ENCODE measurements around the gene RNF224.

RNF224 gene

DNA sequence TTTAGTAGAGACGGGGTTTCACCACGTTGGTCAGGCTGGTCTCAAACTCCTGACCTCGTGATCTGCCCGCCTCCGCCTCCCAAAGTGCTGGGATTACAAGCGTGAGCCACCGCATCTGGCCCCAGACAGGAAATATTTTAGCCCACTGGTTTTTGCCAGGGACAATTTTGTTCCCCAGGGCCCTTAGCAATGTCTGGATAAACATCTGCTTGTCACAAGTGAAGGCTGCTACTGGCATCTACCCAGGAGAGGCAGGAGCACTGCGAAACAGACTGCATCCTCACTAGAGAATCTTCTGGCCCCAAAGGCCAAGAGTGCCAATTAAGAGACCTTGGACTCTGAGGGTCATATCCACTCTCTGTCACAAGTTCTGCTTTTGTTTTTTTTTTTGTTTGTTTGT lies 24.3 kb upstream of the RNF224 start:
- H3K4me1 ChIP-seq (ENCODE audit: control insufficient read depth, insufficient read depth, low read length): peaks cover 58% of the 10 kb centered on the region
- H3K27ac ChIP-seq (ENCODE audit: low read length): no peak overlapping the region
- H3K9ac ChIP-seq (ENCODE audit: low read length in 2 of 2): no peak overlapping the region
- no peaks in the 10 kb centered on the region for H3K36me3 ChIP-seq (ENCODE audit: control insufficient read depth in 2 of 2, insufficient read depth in 2 of 2, low read length in 2 of 2)
- H3K9me3 ChIP-seq (ENCODE audit: control insufficient read depth in 2 of 2, low read length in 2 of 2): no peaks in the 10 kb centered on the region
- H3K27me3 ChIP-seq (ENCODE audit: control insufficient read depth in 1 of 2, insufficient read depth in 2 of 2, low read length in 2 of 2): no peaks in the 10 kb centered on the region
- no peak overlapping the region for H3K4me3 ChIP-seq (ENCODE audit: low read length in 2 of 2)

DNA sequence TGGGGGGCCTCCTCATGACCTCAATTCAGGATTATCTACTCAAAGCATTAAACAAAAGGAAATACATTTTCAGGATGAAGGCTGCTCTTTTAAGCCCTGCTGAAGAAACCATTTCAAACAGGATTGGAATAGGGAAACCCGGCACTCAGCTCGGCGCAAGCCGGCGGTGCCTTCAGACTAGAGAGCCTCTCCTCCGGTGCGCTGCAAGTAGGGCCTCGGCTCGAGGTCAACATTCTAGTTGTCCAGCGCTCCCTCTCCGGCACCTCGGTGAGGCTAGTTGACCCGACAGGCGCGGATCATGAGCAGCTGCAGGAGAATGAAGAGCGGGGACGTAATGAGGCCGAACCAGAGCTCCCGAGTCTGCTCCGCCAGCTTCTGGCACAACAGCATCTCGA lies 22.6 kb upstream of the RNF224 start:
- Histone ChIP-seq H3K4me3 (ENCODE audit: low read length in 2 of 2) (peak overlapping the region; percentile 95 to 99), H3K27me3 (ENCODE audit: control insufficient read depth in 1 of 2, insufficient read depth in 2 of 2, low read length in 2 of 2) (no peaks in the 10 kb centered on the region), H3K4me1 (ENCODE audit: control insufficient read depth, insufficient read depth, low read length) (peaks cover 42% of the 10 kb centered on the region), H3K9ac (ENCODE audit: low read length in 2 of 2) (peak overlapping the region; percentile 80 to 94), H3K27ac (ENCODE audit: low read length) (peak overlapping the region; percentile 70), H3K9me3 (ENCODE audit: control insufficient read depth in 2 of 2, low read length in 2 of 2) (no peaks in the 10 kb centered on the region), H3K36me3 (ENCODE audit: control insufficient read depth in 2 of 2, insufficient read depth in 2 of 2, low read length in 2 of 2) (no peaks in the 10 kb centered on the region)

DNA sequence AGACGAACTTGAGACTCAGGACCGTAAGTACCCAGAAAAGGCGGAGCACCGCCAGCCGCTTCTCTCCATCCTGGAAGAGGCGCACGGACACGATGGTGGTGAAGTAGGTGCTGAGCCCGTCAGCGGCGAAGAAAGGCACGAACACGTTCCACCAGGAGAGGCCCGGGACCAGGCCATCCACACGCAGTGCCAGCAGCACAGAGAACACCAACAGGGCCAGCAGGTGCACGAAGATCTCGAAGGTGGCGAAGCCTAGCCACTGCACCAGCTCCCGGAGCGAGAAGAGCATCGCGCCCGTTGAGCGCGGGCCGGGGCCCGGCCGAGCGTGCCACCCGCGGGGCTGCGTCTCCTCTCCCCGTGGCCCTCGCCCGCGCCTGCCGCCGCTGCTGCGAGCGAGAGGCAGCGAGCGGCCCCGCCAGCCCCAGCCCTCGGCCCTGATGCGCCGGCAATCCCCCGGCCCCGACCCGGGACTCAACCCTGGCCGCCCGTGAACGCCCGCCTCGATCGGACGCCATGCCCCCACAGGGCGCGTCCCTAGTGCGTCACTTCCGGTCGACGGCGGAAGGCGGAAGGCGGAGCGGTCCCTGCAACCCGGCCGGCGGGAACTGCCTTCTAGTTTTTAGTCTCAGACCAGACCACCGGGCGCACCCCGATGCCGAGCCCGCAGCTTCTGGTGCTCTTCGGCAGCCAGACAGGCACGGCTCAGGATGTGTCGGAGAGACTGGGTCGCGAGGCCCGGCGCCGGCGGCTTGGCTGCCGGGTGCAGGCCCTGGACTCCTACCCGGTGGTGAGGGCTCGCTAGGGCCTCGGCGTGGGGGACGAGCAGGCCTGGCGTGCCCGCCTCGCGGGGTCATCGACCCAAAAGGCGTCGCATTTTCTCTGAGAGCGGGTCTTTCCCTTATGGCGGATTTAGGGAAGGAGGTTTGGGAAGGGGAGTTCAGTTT lies 21.9 kb upstream of the RNF224 start, which contains the start of the genes NDOR1 and TMEM203:
TSS of gene NDOR1 (plus strand) at position 575 of the 944 bp plus-strand sequence. CDS start at position 653, 78 bp downstream.
TSS of gene TMEM203 (minus strand) at position 523 of the 944 bp plus-strand sequence. CDS start at position 289, 234 bp downstream.
- Histone ChIP-seq H3K4me1 (ENCODE audit: control insufficient read depth, insufficient read depth, low read length) (peaks cover 41% of the 10 kb centered on the region), H3K4me3 (ENCODE audit: low read length in 2 of 2) (peak within 1 kb of the TSS; percentile 95 to 99), H3K36me3 (ENCODE audit: control insufficient read depth in 2 of 2, insufficient read depth in 2 of 2, low read length in 2 of 2) (no peaks in the 10 kb centered on the region), H3K27me3 (ENCODE audit: control insufficient read depth in 1 of 2, insufficient read depth in 2 of 2, low read length in 2 of 2) (no peaks in the 10 kb centered on the region), H3K9me3 (ENCODE audit: control insufficient read depth in 2 of 2, low read length in 2 of 2) (no peaks in the 10 kb centered on the region), H3K9ac (ENCODE audit: low read length in 2 of 2) (peak within 1 kb of the TSS; percentile 80 to 94), H3K27ac (ENCODE audit: low read length) (peak within 1 kb of the TSS; percentile 70)

DNA sequence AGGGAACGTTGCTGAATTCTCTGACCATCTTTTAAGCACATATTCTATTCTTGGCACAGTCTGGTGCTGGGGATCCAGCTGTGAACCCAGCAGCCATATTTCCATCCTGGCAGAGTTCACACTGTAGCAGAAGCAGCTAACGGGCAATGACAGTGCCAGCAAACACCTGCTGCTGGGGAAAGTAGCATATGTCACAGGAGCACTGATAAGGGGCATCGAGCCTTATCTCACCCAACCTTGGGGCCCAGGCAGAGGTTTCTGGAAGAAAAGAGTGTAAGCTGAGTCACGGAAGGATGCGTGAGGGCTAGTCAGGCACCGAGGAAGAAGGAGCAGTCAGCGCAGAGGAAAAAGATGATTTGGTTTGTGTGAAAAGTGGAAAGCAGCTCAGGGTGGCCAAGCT lies 20.7 kb upstream of the RNF224 start:
- no peaks in the 10 kb centered on the region for H3K36me3 ChIP-seq (ENCODE audit: control insufficient read depth in 2 of 2, insufficient read depth in 2 of 2, low read length in 2 of 2)
- no peaks in the 10 kb centered on the region for H3K9me3 ChIP-seq (ENCODE audit: control insufficient read depth in 2 of 2, low read length in 2 of 2)
- peak overlapping the region in 1 of 2 donors; percentile 99 for H3K4me3 ChIP-seq (ENCODE audit: low read length in 2 of 2)
- H3K9ac ChIP-seq (ENCODE audit: low read length in 2 of 2): peak overlapping the region in 1 of 2 donors; percentile 2
- no peak overlapping the region for H3K27ac ChIP-seq (ENCODE audit: low read length)
- H3K4me1 ChIP-seq (ENCODE audit: control insufficient read depth, insufficient read depth, low read length): peaks cover 33% of the 10 kb centered on the region
- H3K27me3 ChIP-seq (ENCODE audit: control insufficient read depth in 1 of 2, insufficient read depth in 2 of 2, low read length in 2 of 2): no peaks in the 10 kb centered on the region

DNA sequence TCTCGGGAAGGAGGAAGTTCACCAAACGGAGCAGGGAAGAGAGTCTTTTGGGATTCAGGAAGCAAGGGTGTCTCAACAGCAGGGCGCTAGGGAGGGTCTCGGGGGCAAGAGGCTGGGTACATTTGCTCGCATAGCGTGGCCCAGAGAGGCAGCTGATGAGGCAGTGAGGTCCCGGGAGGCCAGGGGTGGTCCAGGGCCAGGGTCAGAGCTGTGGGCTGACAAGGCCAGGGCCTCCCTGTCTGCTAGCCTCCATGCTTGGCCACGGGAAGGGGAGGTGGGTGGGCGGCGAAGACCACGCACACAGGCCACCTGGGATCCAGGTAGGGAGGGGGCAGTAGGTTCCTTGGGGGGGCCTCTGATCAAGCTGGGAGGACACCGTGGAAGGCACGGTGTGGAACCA lies 15.8 kb upstream of the RNF224 start:
- Histone ChIP-seq H3K4me1 (ENCODE audit: control insufficient read depth, insufficient read depth, low read length) (peaks cover 3% of the 10 kb centered on the region), H3K27me3 (ENCODE audit: control insufficient read depth in 1 of 2, insufficient read depth in 2 of 2, low read length in 2 of 2) (no peaks in the 10 kb centered on the region), H3K36me3 (ENCODE audit: control insufficient read depth in 2 of 2, insufficient read depth in 2 of 2, low read length in 2 of 2) (no peaks in the 10 kb centered on the region), H3K9me3 (ENCODE audit: control insufficient read depth in 2 of 2, low read length in 2 of 2) (no peaks in the 10 kb centered on the region), H3K27ac (ENCODE audit: low read length) (no peak overlapping the region), H3K4me3 (ENCODE audit: low read length in 2 of 2) (no peak overlapping the region), H3K9ac (ENCODE audit: low read length in 2 of 2) (no peak overlapping the region)

DNA sequence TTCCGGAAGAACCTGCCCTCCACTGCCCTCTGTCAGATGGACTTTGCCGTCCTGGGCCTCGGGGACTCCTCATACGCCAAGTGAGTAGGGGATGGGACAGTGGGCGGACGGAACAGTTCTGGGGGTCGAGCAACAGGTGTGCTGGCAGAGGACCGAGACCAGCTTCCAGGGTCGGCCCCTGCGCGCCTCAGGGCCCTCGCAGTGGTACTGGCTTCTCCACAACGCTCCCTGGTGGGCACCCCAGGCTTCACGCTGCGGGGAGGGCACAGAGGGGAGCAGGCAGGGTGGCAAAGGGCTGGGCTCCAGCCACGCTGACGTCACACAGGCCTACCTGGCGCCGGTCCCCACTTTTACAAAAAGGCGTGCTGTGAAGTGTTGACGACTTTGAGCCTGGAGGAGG lies 14.8 kb upstream of the RNF224 start:
- H3K4me1 ChIP-seq (ENCODE audit: control insufficient read depth, insufficient read depth, low read length): no peaks in the 10 kb centered on the region
- no peak overlapping the region for H3K9ac ChIP-seq (ENCODE audit: low read length in 2 of 2)
- H3K4me3 ChIP-seq (ENCODE audit: low read length in 2 of 2): no peak overlapping the region
- no peaks in the 10 kb centered on the region for H3K9me3 ChIP-seq (ENCODE audit: control insufficient read depth in 2 of 2, low read length in 2 of 2)
- no peak overlapping the region for H3K27ac ChIP-seq (ENCODE audit: low read length)
- no peaks in the 10 kb centered on the region for H3K27me3 ChIP-seq (ENCODE audit: control insufficient read depth in 1 of 2, insufficient read depth in 2 of 2, low read length in 2 of 2)
- no peaks in the 10 kb centered on the region for H3K36me3 ChIP-seq (ENCODE audit: control insufficient read depth in 2 of 2, insufficient read depth in 2 of 2, low read length in 2 of 2)

DNA sequence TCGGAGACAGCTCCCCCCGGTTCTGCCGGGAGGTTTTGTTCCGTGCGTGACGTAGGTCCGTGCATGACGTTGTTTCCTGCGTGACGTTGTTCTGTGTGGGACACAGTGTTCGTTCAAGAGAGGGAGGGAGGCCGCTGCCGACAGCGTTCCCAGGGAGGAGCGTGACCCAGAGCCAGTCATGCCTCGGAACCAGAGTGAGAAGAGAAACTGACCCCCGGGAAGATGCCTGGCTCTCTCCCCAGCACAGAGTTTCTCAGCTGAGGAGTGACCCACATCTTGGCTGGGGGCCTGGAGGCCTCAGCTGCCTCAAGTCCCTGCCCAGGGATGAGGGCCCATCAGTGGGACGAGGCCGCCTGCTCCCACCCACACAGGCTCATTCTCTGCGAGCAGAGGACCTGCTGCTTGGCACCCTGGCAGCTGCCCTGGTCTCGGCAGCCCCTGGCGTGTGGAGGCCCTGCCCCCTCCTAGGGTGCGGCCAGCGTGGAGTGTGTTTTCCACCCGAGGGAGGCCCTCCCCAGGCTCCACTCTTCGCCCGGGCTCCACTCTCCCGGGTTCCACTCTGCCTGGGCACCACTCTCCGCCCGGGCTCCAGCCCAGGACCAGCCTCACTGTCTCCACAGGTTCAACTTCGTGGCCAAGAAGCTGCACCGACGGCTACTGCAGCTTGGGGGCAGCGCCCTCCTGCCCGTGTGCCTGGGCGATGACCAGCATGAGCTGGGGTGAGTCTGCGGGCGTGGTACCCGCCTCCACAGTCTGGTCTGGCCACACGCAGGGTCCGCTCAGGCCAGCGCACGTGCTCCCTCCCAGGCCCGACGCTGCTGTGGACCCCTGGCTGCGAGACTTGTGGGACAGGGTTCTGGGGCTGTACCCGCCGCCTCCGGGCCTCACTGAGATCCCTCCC lies 13.9 kb upstream of the RNF224 start:
- no peak overlapping the region for H3K9ac ChIP-seq (ENCODE audit: low read length in 2 of 2)
- no peaks in the 10 kb centered on the region for H3K36me3 ChIP-seq (ENCODE audit: control insufficient read depth in 2 of 2, insufficient read depth in 2 of 2, low read length in 2 of 2)

GRCh38 chr9:137214620-137215019 lies 12.7 kb upstream of the RNF224 start:
- Histone ChIP-seq H3K9me3 (ENCODE audit: control insufficient read depth in 2 of 2, low read length in 2 of 2) (no peaks in the 10 kb centered on the region), H3K4me1 (ENCODE audit: control insufficient read depth, insufficient read depth, low read length) (no peaks in the 10 kb centered on the region), H3K36me3 (ENCODE audit: control insufficient read depth in 2 of 2, insufficient read depth in 2 of 2, low read length in 2 of 2) (no peaks in the 10 kb centered on the region), H3K27me3 (ENCODE audit: control insufficient read depth in 1 of 2, insufficient read depth in 2 of 2, low read length in 2 of 2) (no peaks in the 10 kb centered on the region), H3K27ac (ENCODE audit: low read length) (no peak overlapping the region), H3K4me3 (ENCODE audit: low read length in 2 of 2) (no peak overlapping the region), H3K9ac (ENCODE audit: low read length in 2 of 2) (no peak overlapping the region)

More for the DNA sequence above, 13.9 kb upstream of the RNF224 start:
- Histone ChIP-seq H3K4me3 (ENCODE audit: low read length in 2 of 2) (no peak overlapping the region), H3K27me3 (ENCODE audit: control insufficient read depth in 1 of 2, insufficient read depth in 2 of 2, low read length in 2 of 2) (no peaks in the 10 kb centered on the region), H3K9me3 (ENCODE audit: control insufficient read depth in 2 of 2, low read length in 2 of 2) (no peaks in the 10 kb centered on the region), H3K4me1 (ENCODE audit: control insufficient read depth, insufficient read depth, low read length) (no peaks in the 10 kb centered on the region), H3K27ac (ENCODE audit: low read length) (no peak overlapping the region)

GRCh38 chr9:137215196-137215986 lies 11.9 kb upstream of the RNF224 start:
- Histone ChIP-seq H3K27ac (ENCODE audit: low read length) (no peak overlapping the region), H3K9me3 (ENCODE audit: control insufficient read depth in 2 of 2, low read length in 2 of 2) (no peaks in the 10 kb centered on the region), H3K27me3 (ENCODE audit: control insufficient read depth in 1 of 2, insufficient read depth in 2 of 2, low read length in 2 of 2) (no peaks in the 10 kb centered on the region), H3K4me1 (ENCODE audit: control insufficient read depth, insufficient read depth, low read length) (no peaks in the 10 kb centered on the region), H3K36me3 (ENCODE audit: control insufficient read depth in 2 of 2, insufficient read depth in 2 of 2, low read length in 2 of 2) (no peaks in the 10 kb centered on the region), H3K9ac (ENCODE audit: low read length in 2 of 2) (no peak overlapping the region), H3K4me3 (ENCODE audit: low read length in 2 of 2) (no peak overlapping the region)
